22Rv1 (cell line): ENCODE measurements around the gene NOS1AP.
"Not testable (repeated sequence)": the region's sequence is repeated elsewhere in the genome, so short reads cannot be mapped to it uniquely, and the experiment has no call there.

Experiments
- H3K27ac ChIP-seq: fragments of 450-650 bp; 2 replicates; pipeline ENCODE4 v1.5.1; 2017
- ZFX ChIP-seq: fragments of 450-650 bp; IDR thresholded peaks from 2 replicates; pipeline ENCODE4 v1.6.1; 2017; ENCODE audit warnings: antibody characterized with exemption, borderline replicate concordance
- TF ChIP-seq, protein P1 (sequence below): fragments of 450-650 bp; IDR thresholded peaks from 2 replicates; pipeline ENCODE4 v1.5.1; 2017; ENCODE audit warnings: mild to moderate bottlenecking

Gene NOS1AP

DNA sequence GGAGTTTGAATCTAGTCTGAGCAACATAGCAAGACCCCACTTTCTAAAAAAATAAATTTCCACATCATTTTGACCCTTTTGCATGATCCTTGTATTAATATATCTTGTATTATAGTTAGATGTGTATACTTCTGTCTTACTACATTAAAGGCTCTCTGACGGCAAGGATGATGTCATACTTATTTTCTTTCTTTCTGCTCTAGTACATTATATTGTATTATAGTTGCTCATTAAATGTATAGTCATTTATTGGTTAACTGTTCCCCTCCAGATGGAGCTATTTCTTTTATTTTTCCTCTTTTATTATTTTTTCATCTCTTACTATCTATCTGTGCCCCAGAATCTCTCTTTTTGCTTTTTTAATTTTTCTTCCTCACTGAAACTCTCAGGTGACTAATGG lies 30.9 kb upstream of the NOS1AP start:
- no peak overlapping the region for H3K27ac ChIP-seq
- TF ChIP-seq, protein P1, sequence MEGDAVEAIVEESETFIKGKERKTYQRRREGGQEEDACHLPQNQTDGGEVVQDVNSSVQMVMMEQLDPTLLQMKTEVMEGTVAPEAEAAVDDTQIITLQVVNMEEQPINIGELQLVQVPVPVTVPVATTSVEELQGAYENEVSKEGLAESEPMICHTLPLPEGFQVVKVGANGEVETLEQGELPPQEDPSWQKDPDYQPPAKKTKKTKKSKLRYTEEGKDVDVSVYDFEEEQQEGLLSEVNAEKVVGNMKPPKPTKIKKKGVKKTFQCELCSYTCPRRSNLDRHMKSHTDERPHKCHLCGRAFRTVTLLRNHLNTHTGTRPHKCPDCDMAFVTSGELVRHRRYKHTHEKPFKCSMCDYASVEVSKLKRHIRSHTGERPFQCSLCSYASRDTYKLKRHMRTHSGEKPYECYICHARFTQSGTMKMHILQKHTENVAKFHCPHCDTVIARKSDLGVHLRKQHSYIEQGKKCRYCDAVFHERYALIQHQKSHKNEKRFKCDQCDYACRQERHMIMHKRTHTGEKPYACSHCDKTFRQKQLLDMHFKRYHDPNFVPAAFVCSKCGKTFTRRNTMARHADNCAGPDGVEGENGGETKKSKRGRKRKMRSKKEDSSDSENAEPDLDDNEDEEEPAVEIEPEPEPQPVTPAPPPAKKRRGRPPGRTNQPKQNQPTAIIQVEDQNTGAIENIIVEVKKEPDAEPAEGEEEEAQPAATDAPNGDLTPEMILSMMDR = no peak
- TF ChIP-seq ZFX = no peak

DNA sequence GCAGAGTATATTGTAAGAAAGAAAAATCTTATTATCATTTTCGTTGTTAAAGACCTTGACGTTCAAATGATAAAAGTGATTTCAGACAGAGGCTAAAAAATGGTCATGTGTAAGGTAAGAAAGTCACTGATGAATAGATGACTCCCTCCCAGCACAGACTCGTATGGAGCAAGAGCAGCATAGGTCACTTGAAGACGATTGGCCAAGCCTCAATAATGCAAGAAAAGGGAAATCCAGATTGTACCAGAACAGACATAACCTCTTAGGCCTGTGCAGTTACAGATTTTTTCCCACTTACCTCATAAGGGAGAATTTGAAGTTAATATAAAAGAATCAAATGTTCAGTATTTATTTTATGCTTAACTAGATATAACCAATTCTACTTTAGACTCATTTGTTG lies 29.5 kb upstream of the NOS1AP start:
- TF ChIP-seq, protein P1 = no peak
- TF ChIP-seq ZFX = no peak

DNA sequence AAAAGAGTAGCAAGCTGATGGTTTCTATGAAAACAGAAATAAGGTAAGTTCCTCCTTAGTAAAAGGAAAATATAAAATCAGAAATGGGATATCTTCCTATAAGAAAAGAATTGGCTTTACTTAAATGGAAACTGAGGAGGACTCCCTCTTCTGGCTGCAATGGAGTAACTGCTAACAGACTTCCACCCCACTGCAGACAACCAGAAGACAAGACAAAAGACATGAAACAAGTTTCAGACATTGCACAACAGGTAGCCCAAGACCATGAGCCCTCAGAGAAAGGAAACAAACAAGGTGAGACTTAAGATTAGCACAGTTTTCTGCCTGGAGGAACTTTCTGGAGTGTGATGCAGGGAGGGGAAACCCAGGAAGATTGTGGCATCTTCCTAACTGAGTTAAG lies 28.8 kb upstream of the NOS1AP start:
- no peak overlapping the region for H3K27ac ChIP-seq

More for the DNA sequence above, 29.5 kb upstream of the NOS1AP start:
- H3K27ac ChIP-seq = no peak overlapping the region

GRCh38 chr1:162042361-162042760 lies 27.1 kb upstream of the NOS1AP start:
- no peak overlapping the region for H3K27ac ChIP-seq
- TF ChIP-seq ZFX = no peak
- TF ChIP-seq, protein P1 = no peak

More for the DNA sequence above, 28.8 kb upstream of the NOS1AP start:
- no peak for TF ChIP-seq ZFX
- TF ChIP-seq, protein P1 = peak; percentile 67

GRCh38 chr1:162046921-162047320 lies 22.6 kb upstream of the NOS1AP start:
- no peak overlapping the region for H3K27ac ChIP-seq
- TF ChIP-seq ZFX = no peak

- H3K27ac ChIP-seq = not testable (repeated sequence)
Measured at GRCh38 chr1:162053949-162054348, 15.5 kb upstream of the NOS1AP start.

DNA sequence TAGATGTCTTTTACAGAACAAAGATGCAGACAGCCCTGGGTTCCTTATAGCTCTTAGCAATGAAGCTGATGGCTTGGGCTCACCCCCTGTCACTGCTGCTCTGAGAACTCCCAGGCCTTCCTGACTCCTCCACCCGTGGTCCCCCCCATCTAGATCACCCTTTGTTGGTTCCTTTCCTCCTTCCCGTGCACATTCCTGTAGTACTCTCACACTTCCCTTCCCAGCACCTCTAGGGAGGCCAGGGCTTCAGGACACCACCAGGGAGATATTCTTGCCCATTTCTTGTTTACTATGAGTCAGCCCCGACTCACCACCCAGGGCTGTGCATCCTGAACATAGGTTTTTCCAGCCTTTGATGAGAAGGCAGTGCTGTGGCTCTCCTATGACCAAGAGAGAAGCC lies 14.4 kb upstream of the NOS1AP start:
- TF ChIP-seq, protein P1 = no peak
- no peak for TF ChIP-seq ZFX
- no peak overlapping the region for H3K27ac ChIP-seq

- H3K27ac ChIP-seq = no peak overlapping the region
- TF ChIP-seq, protein P1 = peak; percentile 97
- TF ChIP-seq ZFX = no peak
Measured at GRCh38 chr1:162056043-162056442, 13.4 kb upstream of the NOS1AP start.
